Hepatocyte (in vitro differentiated cells): ENCODE data around the gene GLS. TPM values are rescaled to one million over a fixed set of nuclear protein-coding genes. Genes with fewer than 3 reads are reported as not detected.
"Not testable (repeated sequence)": the region's sequence is repeated elsewhere in the genome, so short reads cannot be mapped to it uniquely, and the experiment has no call there.

Experiments
- DNase-seq: peaks from one replicate; pipeline ENCODE4 v3.0.0-alpha.2; 2016; ENCODE audit warnings: low spot score
- H2AFZ ChIP-seq: fragments of 200-600 bp; sonication (generic); 2 replicates; pipeline ENCODE4 v1.6.0; 2016; ENCODE audit warnings: antibody characterized with exemption, mild to moderate bottlenecking
- H3K27ac ChIP-seq: fragments of 200-600 bp; sonication (generic); 2 replicates; pipeline ENCODE4 v1.5.1; 2016; ENCODE audit warnings: mild to moderate bottlenecking
- H3K27me3 ChIP-seq: fragments of 200-600 bp; sonication (generic); 2 replicates; pipeline ENCODE4 v1.6.1; 2016
- H3K36me3 ChIP-seq: fragments of 200-600 bp; sonication (generic); replicated peaks from 2 replicates; pipeline ENCODE4 v1.5.1; 2016; ENCODE audit warnings: low read depth; ENCODE audit not compliant: insufficient read depth
- H3K4me1 ChIP-seq: fragments of 200-600 bp; sonication (generic); 2 replicates; pipeline ENCODE4 v1.5.1; 2016; ENCODE audit warnings: mild to moderate bottlenecking, moderate library complexity; ENCODE audit not compliant: insufficient read depth
- H3K4me2 ChIP-seq: fragments of 200-600 bp; sonication (generic); 2 replicates; pipeline ENCODE4 v1.6.0; 2016
- H3K4me3 ChIP-seq: fragments of 200-600 bp; sonication (generic); 2 replicates; pipeline ENCODE4 v1.5.1; 2016; ENCODE audit warnings: mild to moderate bottlenecking
- H3K79me2 ChIP-seq: fragments of 200-600 bp; sonication (generic); 2 replicates; pipeline ENCODE4 v1.6.0; 2017; ENCODE audit warnings: mild to moderate bottlenecking
- H3K9me2 ChIP-seq: fragments of 200-600 bp; sonication (generic); replicated peaks from 2 replicates; pipeline ENCODE4 v1.6.0; 2017; ENCODE audit warnings: mild to moderate bottlenecking; ENCODE audit not compliant: insufficient read depth
- H3K9me3 ChIP-seq: fragments of 200-600 bp; sonication (generic); 2 replicates; pipeline ENCODE4 v1.5.1; 2016; ENCODE audit warnings: low read depth, mild to moderate bottlenecking
- H4K20me1 ChIP-seq: fragments of 200-600 bp; sonication (generic); 2 replicates; pipeline ENCODE4 v1.6.0; 2016; ENCODE audit warnings: mild to moderate bottlenecking; ENCODE audit not compliant: insufficient read depth, poor library complexity, severe bottlenecking
- EZH2 ChIP-seq: fragments of 200-600 bp; sonication (generic); IDR thresholded peaks from 2 replicates; pipeline ENCODE4 v1.6.1; 2016; ENCODE audit warnings: antibody characterized with exemption, mild to moderate bottlenecking, borderline replicate concordance
- EZH2phosphoT487 ChIP-seq: fragments of 200-600 bp; sonication (generic); IDR thresholded peaks from one replicate; pipeline ENCODE4 v1.6.1; 2018; ENCODE audit warnings: antibody characterized with exemption, mild to moderate bottlenecking, low read depth, moderate library complexity; ENCODE audit not compliant: unreplicated experiment, severe bottlenecking
- WGBS: methylation state at CpG from one replicate; pipeline ENCODE4 v1.1.6; 2016; ENCODE audit warnings: low lambda C conversion rate; ENCODE audit errors: missing lambda C conversion rate; 5-methylcytosine and 5-hydroxymethylcytosine counted together
- polyA plus RNA-seq: library from polyadenylated mRNA; unstranded; fragments of >200 nt; fragmentation: Nextera tagmentation; extraction: Ambion mirVana; gene quantifications from 2 replicates; pipeline ENCODE4 v1.2.1, GENCODE V29; 2016
- total RNA-seq: library from RNA; depleted of rRNA; stranded (reverse); fragments of >200 nt; gene quantifications from 2 replicates; pipeline ENCODE4 v1.2.3, GENCODE V29; 2014
- TF ChIP-seq, protein P1 (sequence below): fragments of 200-600 bp; sonication (generic); IDR thresholded peaks from 2 replicates; pipeline ENCODE4 v1.5.1; 2016; ENCODE audit warnings: antibody characterized with exemption, mild to moderate bottlenecking; ENCODE audit not compliant: poor library complexity

The GLS gene
- total and polyA plus RNA-seq, 2 experiments from 2014 or later = 78.8 to 460 TPM

GRCh38 chr2:190859347-190860297 is 21.0 kb upstream of the GLS start:
- no peaks in the 10 kb centered on the region for H3K9me2 ChIP-seq
- H3K27ac ChIP-seq = peak overlapping the region; percentile 46
- H3K79me2 ChIP-seq = no peaks in the 10 kb centered on the region
- no peaks in the 10 kb centered on the region for H3K36me3 ChIP-seq
- peaks cover 22% of the 10 kb centered on the region for H3K4me1 ChIP-seq
- no peaks in the 10 kb centered on the region for H3K27me3 ChIP-seq
- no peak overlapping the region for H2AFZ ChIP-seq
- H3K4me3 ChIP-seq = no peak overlapping the region
- peak overlapping the region; percentile 8 for H3K4me2 ChIP-seq
- no peaks in the 10 kb centered on the region for H3K9me3 ChIP-seq
- DNase-seq = no peak
- WGBS = 48% methylated on average over 6 of the region's 6 CpGs
- TF ChIP-seq, protein P1, sequence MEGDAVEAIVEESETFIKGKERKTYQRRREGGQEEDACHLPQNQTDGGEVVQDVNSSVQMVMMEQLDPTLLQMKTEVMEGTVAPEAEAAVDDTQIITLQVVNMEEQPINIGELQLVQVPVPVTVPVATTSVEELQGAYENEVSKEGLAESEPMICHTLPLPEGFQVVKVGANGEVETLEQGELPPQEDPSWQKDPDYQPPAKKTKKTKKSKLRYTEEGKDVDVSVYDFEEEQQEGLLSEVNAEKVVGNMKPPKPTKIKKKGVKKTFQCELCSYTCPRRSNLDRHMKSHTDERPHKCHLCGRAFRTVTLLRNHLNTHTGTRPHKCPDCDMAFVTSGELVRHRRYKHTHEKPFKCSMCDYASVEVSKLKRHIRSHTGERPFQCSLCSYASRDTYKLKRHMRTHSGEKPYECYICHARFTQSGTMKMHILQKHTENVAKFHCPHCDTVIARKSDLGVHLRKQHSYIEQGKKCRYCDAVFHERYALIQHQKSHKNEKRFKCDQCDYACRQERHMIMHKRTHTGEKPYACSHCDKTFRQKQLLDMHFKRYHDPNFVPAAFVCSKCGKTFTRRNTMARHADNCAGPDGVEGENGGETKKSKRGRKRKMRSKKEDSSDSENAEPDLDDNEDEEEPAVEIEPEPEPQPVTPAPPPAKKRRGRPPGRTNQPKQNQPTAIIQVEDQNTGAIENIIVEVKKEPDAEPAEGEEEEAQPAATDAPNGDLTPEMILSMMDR = no peak
- TF ChIP-seq EZH2phosphoT487 (no peak), EZH2 (no peak)
- no peaks in the 10 kb centered on the region for H4K20me1 ChIP-seq

DNA sequence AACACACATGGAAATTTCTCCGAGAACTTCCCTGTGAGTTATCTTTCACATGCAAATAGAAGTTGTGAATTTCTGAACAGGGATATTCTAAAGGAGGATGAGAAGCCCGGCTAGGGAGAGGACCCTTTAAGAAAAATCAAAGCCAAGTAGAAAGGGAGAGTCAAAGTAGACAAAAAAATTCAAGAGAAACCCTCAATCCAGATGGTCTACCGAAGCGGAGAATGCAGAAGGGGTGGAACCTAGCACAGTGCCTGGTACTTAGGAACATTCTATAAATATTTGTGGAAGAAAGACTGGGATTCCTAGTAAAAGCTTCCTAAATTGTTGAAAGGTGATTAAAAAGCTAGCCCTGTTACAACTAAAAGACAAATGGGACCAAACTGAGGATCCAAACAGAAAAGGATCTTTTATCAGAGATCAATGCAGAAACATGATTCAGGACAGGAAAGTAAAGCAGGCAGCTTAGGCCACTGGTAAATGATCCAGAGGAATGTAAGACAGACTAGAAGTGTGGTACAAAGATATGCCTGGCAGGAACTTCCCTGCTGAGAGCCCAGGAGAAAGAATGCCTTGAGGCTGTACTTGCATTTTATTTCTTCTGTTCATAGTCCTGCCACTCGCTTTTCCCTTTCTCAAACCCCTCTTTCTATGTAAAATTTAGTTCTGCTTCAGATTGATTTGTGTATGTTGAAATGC is 19.5 kb upstream of the GLS start:
- no peak for DNase-seq
- H3K27me3 ChIP-seq = no peaks in the 10 kb centered on the region
- H3K4me2 ChIP-seq = no peak overlapping the region
- H3K9me2 ChIP-seq = no peaks in the 10 kb centered on the region
- H3K9me3 ChIP-seq = no peaks in the 10 kb centered on the region
- WGBS = 59% methylated on average over 5 of the region's 5 CpGs
- no peaks in the 10 kb centered on the region for H4K20me1 ChIP-seq
- no peak for TF ChIP-seq EZH2
- TF ChIP-seq, protein P1 = no peak
- TF ChIP-seq EZH2phosphoT487 = no peak
- H3K4me3 ChIP-seq = no peak overlapping the region
- H3K27ac ChIP-seq = peak overlapping the region; percentile 8
- H3K4me1 ChIP-seq = peaks cover 18% of the 10 kb centered on the region
- no peaks in the 10 kb centered on the region for H3K36me3 ChIP-seq
- H3K79me2 ChIP-seq = no peaks in the 10 kb centered on the region
- no peak overlapping the region for H2AFZ ChIP-seq

DNA sequence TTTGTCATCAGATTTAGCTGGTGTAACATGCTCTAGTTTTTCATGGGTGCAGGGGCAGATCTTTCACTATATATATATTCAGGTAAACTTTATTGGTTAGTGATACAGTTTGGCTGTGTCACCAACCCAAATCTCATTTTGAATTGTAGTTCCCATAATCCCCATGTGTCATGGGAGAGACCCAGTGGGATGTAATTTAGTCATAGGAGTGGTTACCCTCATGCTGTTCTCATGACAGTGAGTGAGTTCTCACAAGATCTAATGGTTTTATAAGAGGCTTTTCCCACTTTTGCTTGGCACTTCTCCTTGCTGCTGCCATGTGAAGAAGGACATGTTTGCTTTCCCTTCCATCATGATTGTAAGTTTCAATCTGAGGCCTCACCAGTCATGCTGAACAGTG is 18.5 kb upstream of the GLS start:
- not testable (repeated sequence) for H3K27me3 ChIP-seq, H4K20me1 ChIP-seq, H3K4me3 ChIP-seq, H3K36me3 ChIP-seq, H3K9me3 ChIP-seq, H2AFZ ChIP-seq, H3K79me2 ChIP-seq, DNase-seq, H3K9me2 ChIP-seq, H3K4me2 ChIP-seq
- peak overlapping the region; percentile 38 for H3K27ac ChIP-seq
- peaks cover 18% of the 10 kb centered on the region for H3K4me1 ChIP-seq

- H3K27me3 ChIP-seq = no peaks in the 10 kb centered on the region
- H3K4me3 ChIP-seq = no peak overlapping the region
- H3K4me1 ChIP-seq = peaks cover 18% of the 10 kb centered on the region
- no peaks in the 10 kb centered on the region for H3K9me3 ChIP-seq
- DNase-seq = no peak
- 48% methylated on average over 2 of the region's 2 CpGs for WGBS
- H3K79me2 ChIP-seq = no peaks in the 10 kb centered on the region
- H3K4me2 ChIP-seq = no peak overlapping the region
- no peaks in the 10 kb centered on the region for H4K20me1 ChIP-seq
- TF ChIP-seq, protein P1 = no peak
- TF ChIP-seq EZH2phosphoT487 (no peak), EZH2 (no peak)
- peak overlapping the region; percentile 38 for H3K27ac ChIP-seq
- no peak overlapping the region for H2AFZ ChIP-seq
- no peaks in the 10 kb centered on the region for H3K36me3 ChIP-seq
- H3K9me2 ChIP-seq = no peaks in the 10 kb centered on the region
These were observed 18.0 kb upstream of the GLS start for GRCh38 chr2:190862571-190862991.
